NB4 (cell line): ENCODE measurements around the gene UNC13B.
"Not testable (repeated sequence)": the region's sequence is repeated elsewhere in the genome, so short reads cannot be mapped to it uniquely, and the experiment has no call there.

ENCODE experiments used
- CTCF ChIP-seq: IDR thresholded peaks from one replicate; pipeline ENCODE4 v1.5.1; 2012; ENCODE audit warnings: low read depth, low read length
- MAX ChIP-seq: IDR thresholded peaks from 2 replicates; pipeline ENCODE4 v1.6.1; 2011; ENCODE audit warnings: low read depth, low read length
- POLR2A ChIP-seq: IDR thresholded peaks from 2 replicates; pipeline ENCODE4 v1.6.1; 2011; ENCODE audit warnings: mild to moderate bottlenecking; ENCODE audit not compliant: insufficient read length; ENCODE audit errors: extremely low read depth

- not testable (repeated sequence) for TF ChIP-seq CTCF, POLR2A, MAX
Observed at GRCh38 chr9:35147941-35148563, 13.8 kb upstream of the UNC13B start.
